Type B pancreatic cell (in vitro differentiated cells): ENCODE data around the gene DOCK4. TPM values are rescaled to one million over a fixed set of nuclear protein-coding genes. Genes with fewer than 3 reads are reported as not detected.

Experiments
- DNase-seq: peaks from one replicate; pipeline ENCODE4 v3.0.0; 2021; ENCODE audit warnings: mixed read lengths; ENCODE audit not compliant: unreplicated experiment; ENCODE audit errors: extremely low spot score
- H3K27ac Mint-ChIP-seq: 2 replicates; pipeline ENCODE4 v1.8.0; 2021; ENCODE audit warnings: mild to moderate bottlenecking, mixed read lengths
- H3K27me3 Mint-ChIP-seq: 2 replicates; pipeline ENCODE4 v1.8.0; 2021; ENCODE audit warnings: mixed read lengths
- H3K36me3 Mint-ChIP-seq: 2 replicates; pipeline ENCODE4 v1.8.0; 2021; ENCODE audit warnings: mixed read lengths
- H3K4me1 Mint-ChIP-seq: one replicate; pipeline ENCODE4 v1.8.0; 2021; ENCODE audit warnings: mixed read lengths; ENCODE audit not compliant: unreplicated experiment
- H3K4me3 Mint-ChIP-seq: 2 replicates; pipeline ENCODE4 v1.8.0; 2021; ENCODE audit warnings: mild to moderate bottlenecking, mixed read lengths
- H3K9me3 Mint-ChIP-seq: 2 replicates; pipeline ENCODE4 v1.8.0; 2021; ENCODE audit warnings: mixed read lengths
- total RNA-seq: library from RNA; stranded (reverse); gene quantifications from 2 replicates; pipeline ENCODE4 v1.2.1, GENCODE V29; 2021; ENCODE audit warnings: low replicate concordance
- TF ChIP-seq, protein P1 (sequence below): fragments of 200-600 bp; sonication (generic); conservative IDR thresholded peaks from 2 replicates; pipeline ENCODE4 v1.5.0; 2021; ENCODE audit warnings: antibody characterized with exemption, mild to moderate bottlenecking

The DOCK4 gene
- total RNA-seq, 1 donor from 2014 or later, result 24.6 TPM

DNA sequence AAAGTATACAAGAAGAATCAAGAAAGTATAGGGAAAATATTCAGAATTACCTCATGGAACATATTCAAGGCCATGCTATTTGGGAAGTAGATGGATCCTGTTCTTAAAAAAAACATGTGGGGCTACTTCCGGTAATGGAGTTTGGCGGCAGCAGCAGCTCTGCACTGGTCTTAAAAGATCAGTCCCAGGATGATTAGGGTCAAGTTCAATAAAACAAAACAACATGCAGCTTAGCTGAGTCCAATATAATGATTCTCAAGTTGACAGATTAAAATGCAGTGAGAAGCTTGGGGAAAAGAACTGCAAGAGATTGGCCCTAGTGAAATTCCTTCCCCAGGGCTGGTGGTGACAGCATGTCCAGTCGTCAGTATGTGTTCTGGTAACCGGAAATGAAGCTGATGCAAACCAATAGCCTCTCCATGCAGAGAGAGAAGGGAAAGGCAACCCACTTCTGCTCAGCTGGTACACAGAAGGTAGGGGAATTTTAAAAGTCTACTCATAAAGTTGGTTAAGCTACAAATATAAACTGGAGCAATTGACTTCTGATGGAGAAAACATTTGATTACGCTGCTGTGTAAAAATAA lies 338.8 kb downstream of the DOCK4 start:
- H3K4me3 Mint-ChIP-seq, result no peak overlapping the region
- H3K27ac Mint-ChIP-seq, result no peak overlapping the region
- TF ChIP-seq, protein P1, sequence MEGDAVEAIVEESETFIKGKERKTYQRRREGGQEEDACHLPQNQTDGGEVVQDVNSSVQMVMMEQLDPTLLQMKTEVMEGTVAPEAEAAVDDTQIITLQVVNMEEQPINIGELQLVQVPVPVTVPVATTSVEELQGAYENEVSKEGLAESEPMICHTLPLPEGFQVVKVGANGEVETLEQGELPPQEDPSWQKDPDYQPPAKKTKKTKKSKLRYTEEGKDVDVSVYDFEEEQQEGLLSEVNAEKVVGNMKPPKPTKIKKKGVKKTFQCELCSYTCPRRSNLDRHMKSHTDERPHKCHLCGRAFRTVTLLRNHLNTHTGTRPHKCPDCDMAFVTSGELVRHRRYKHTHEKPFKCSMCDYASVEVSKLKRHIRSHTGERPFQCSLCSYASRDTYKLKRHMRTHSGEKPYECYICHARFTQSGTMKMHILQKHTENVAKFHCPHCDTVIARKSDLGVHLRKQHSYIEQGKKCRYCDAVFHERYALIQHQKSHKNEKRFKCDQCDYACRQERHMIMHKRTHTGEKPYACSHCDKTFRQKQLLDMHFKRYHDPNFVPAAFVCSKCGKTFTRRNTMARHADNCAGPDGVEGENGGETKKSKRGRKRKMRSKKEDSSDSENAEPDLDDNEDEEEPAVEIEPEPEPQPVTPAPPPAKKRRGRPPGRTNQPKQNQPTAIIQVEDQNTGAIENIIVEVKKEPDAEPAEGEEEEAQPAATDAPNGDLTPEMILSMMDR, result no peak
- H3K9me3 Mint-ChIP-seq, result no peaks in the 10 kb centered on the region
- H3K27me3 Mint-ChIP-seq, result no peaks in the 10 kb centered on the region
- peaks cover 39% of the 10 kb centered on the region for H3K36me3 Mint-ChIP-seq
- no peak for DNase-seq
- peaks cover 21% of the 10 kb centered on the region for H3K4me1 Mint-ChIP-seq

DNA sequence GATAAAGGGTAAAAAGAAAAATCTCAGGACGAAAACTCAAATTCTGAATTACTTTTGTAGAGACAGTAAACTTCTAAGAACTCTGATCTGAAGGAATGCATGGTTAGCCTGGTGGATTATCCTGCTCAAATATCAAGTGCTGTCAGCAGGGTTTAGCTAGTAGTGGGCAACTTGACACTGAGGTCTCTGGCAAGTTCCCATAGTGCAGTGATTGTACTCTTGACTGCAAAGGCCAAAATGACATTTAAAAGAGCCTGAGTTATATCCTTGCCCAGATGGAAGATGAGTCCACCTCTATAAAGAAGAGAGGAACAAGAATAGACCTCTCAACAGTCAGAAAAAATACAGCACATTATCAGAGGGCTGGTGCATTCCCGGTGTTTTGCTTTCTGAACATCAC lies 339.4 kb downstream of the DOCK4 start:
- TF ChIP-seq, protein P1, result no peak
- Mint-ChIP-seq H3K9me3 (no peaks in the 10 kb centered on the region), H3K27ac (no peak overlapping the region), H3K36me3 (peaks cover 39% of the 10 kb centered on the region), H3K27me3 (no peaks in the 10 kb centered on the region), H3K4me3 (no peak overlapping the region), H3K4me1 (peaks cover 18% of the 10 kb centered on the region)
- DNase-seq, result no peak

DNA sequence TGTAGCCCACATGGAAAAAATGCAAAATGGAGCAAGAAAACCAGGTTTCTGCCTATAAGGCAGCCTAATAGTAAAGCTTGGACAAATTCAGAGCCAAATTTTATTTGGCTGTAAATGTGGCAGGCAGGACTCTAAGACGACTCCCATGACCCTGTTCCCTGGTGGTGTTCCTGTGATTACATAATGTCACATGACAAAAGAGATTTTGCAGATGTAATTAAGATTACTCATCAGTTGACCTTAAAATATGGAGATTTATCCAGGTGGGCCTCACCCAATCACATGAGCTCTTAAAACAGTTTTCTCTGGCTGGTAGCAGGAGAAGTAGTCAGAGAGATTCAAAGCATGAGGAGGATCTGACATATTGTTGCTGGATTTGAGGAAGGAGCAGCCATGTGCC lies 340.8 kb downstream of the DOCK4 start:
- no peak for DNase-seq
- Mint-ChIP-seq H3K36me3 (peaks cover 40% of the 10 kb centered on the region), H3K9me3 (no peaks in the 10 kb centered on the region), H3K27ac (no peak overlapping the region), H3K4me1 (peaks cover 8% of the 10 kb centered on the region), H3K27me3 (no peaks in the 10 kb centered on the region), H3K4me3 (no peak overlapping the region)
- TF ChIP-seq, protein P1, result no peak

DNA sequence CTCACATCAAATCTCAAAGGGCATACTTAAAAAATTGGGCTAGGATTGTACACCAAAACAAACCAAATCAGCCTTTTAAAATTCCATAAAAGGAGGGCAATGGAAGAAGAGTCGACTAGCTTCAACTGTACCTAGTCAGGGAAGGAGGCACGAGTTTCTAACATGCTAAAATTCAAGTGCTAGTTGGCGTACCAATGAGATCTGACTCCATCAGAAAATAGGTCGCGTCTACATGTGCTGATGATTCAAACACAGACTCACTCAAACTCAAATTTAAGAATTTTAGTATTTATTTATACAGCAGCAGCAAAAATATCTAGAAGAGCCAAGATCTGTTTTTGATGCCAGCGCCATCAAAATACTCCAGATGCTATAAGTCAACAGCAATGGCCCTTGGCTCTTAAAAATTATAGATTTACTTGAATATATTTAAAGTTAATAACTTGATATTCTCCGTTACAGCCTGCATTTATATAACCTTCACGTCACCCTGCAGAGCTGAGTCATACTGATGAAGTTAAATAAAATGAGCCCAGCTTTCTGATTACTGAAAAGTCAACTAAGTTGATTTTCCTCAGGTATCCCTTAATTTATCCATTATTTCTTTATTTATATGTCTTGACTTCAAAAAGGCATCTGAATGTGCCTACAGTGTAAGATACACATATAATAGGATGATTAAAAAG lies 341.8 kb downstream of the DOCK4 start:
- H3K9me3 Mint-ChIP-seq, result no peaks in the 10 kb centered on the region
- no peak overlapping the region for H3K4me3 Mint-ChIP-seq
- H3K27me3 Mint-ChIP-seq, result no peaks in the 10 kb centered on the region
- TF ChIP-seq, protein P1, result no peak
- peaks cover 45% of the 10 kb centered on the region for H3K36me3 Mint-ChIP-seq
- no peak for DNase-seq
- H3K4me1 Mint-ChIP-seq, result peaks cover 8% of the 10 kb centered on the region
- H3K27ac Mint-ChIP-seq, result no peak overlapping the region

DNA sequence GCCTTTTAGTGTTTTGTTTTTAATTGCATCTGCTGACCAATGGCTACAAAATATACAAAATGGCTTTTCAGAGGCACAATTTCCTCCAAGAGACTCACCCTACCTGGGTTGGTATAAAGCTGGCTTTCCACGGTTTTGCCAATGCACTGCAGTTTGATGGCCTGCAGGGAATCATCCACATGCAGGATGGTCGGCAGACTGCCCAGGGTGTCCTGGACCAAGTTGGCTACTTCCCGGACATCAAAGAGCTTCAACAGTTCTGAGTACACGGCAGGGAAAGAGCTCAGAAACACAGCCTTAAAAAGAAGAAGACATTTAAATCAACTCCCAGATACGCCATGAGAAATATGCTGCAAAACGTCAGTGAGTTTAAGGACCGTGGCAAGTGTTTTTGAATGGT lies 342.9 kb downstream of the DOCK4 start:
- H3K27me3 Mint-ChIP-seq, result no peaks in the 10 kb centered on the region
- peaks cover 40% of the 10 kb centered on the region for H3K36me3 Mint-ChIP-seq
- no peak overlapping the region for H3K27ac Mint-ChIP-seq
- TF ChIP-seq, protein P1, result no peak
- H3K4me3 Mint-ChIP-seq, result no peak overlapping the region
- DNase-seq, result no peak
- H3K4me1 Mint-ChIP-seq, result peaks cover 8% of the 10 kb centered on the region
- no peaks in the 10 kb centered on the region for H3K9me3 Mint-ChIP-seq
